Nephron progenitor cell (in vitro differentiated cells): ENCODE data around the gene FCRL1.

ENCODE experiments used
- DNase-seq: peaks from one replicate; pipeline ENCODE4 v3.0.0; 2021
- H3K27ac Mint-ChIP-seq: 2 replicates; pipeline ENCODE4 v1.8.0; 2021; ENCODE audit warnings: mild to moderate bottlenecking, moderate library complexity, mixed read lengths
- H3K27me3 Mint-ChIP-seq: 2 replicates; pipeline ENCODE4 v1.8.0; 2021; ENCODE audit warnings: mild to moderate bottlenecking, low read depth, mixed read lengths; ENCODE audit not compliant: poor library complexity
- H3K36me3 Mint-ChIP-seq: 2 replicates; pipeline ENCODE4 v1.8.0; 2021; ENCODE audit warnings: low read depth, mixed read lengths
- H3K4me1 Mint-ChIP-seq: 2 replicates; pipeline ENCODE4 v1.8.0; 2021; ENCODE audit warnings: mixed read lengths
- H3K4me3 Mint-ChIP-seq: 2 replicates; pipeline ENCODE4 v1.8.0; 2021; ENCODE audit warnings: mild to moderate bottlenecking, moderate library complexity, mixed read lengths
- H3K9me3 Mint-ChIP-seq: 2 replicates; pipeline ENCODE4 v1.8.0; 2021; ENCODE audit warnings: mild to moderate bottlenecking, moderate library complexity, mixed read lengths
- CTCF ChIP-seq: fragments of 200-600 bp; sonication (generic); IDR thresholded peaks from 2 replicates; pipeline ENCODE4 v1.5.0; 2021; ENCODE audit warnings: antibody characterized with exemption

The FCRL1 gene

GRCh38 chr1:157833145-157833544 lies 13.2 kb upstream of the FCRL1 start:
- H3K4me1 Mint-ChIP-seq: no peaks in the 10 kb centered on the region
- no peak overlapping the region for H3K4me3 Mint-ChIP-seq
- TF ChIP-seq CTCF: no peak
- H3K27ac Mint-ChIP-seq: no peak overlapping the region
- peaks cover 9% of the 10 kb centered on the region for H3K27me3 Mint-ChIP-seq
- H3K9me3 Mint-ChIP-seq: no peaks in the 10 kb centered on the region
- H3K36me3 Mint-ChIP-seq: no peaks in the 10 kb centered on the region
- no peak for DNase-seq

- DNase-seq: no peak
- no peak overlapping the region for H3K27ac Mint-ChIP-seq
- H3K27me3 Mint-ChIP-seq: peaks cover 6% of the 10 kb centered on the region
- no peak for TF ChIP-seq CTCF
- no peak overlapping the region for H3K4me3 Mint-ChIP-seq
- H3K9me3 Mint-ChIP-seq: no peaks in the 10 kb centered on the region
- H3K36me3 Mint-ChIP-seq: no peaks in the 10 kb centered on the region
- no peaks in the 10 kb centered on the region for H3K4me1 Mint-ChIP-seq
Observed at GRCh38 chr1:157831968-157832626, 12.2 kb upstream of the FCRL1 start.

GRCh38 chr1:157830887-157831286 lies 11.0 kb upstream of the FCRL1 start:
- H3K9me3 Mint-ChIP-seq: no peaks in the 10 kb centered on the region
- H3K4me1 Mint-ChIP-seq: no peaks in the 10 kb centered on the region
- H3K27me3 Mint-ChIP-seq: peaks cover 13% of the 10 kb centered on the region
- DNase-seq: no peak
- H3K4me3 Mint-ChIP-seq: no peak overlapping the region
- no peak for TF ChIP-seq CTCF
- H3K27ac Mint-ChIP-seq: no peak overlapping the region
- H3K36me3 Mint-ChIP-seq: no peaks in the 10 kb centered on the region

GRCh38 chr1:157829711-157830110 lies 9.8 kb upstream of the FCRL1 start:
- H3K9me3 Mint-ChIP-seq: no peaks in the 10 kb centered on the region
- no peak for DNase-seq
- H3K27ac Mint-ChIP-seq: no peak overlapping the region
- no peaks in the 10 kb centered on the region for H3K4me1 Mint-ChIP-seq
- no peak for TF ChIP-seq CTCF
- peaks cover 14% of the 10 kb centered on the region for H3K27me3 Mint-ChIP-seq
- no peaks in the 10 kb centered on the region for H3K36me3 Mint-ChIP-seq
- no peak overlapping the region for H3K4me3 Mint-ChIP-seq

GRCh38 chr1:157829210-157829609 lies 9.3 kb upstream of the FCRL1 start:
- no peak overlapping the region for H3K27ac Mint-ChIP-seq
- no peak for TF ChIP-seq CTCF
- DNase-seq: no peak
- no peak overlapping the region for H3K4me3 Mint-ChIP-seq
- H3K27me3 Mint-ChIP-seq: peaks cover 14% of the 10 kb centered on the region
- no peaks in the 10 kb centered on the region for H3K9me3 Mint-ChIP-seq
- H3K4me1 Mint-ChIP-seq: no peaks in the 10 kb centered on the region
- no peaks in the 10 kb centered on the region for H3K36me3 Mint-ChIP-seq

- Mint-ChIP-seq H3K4me1 (no peaks in the 10 kb centered on the region), H3K27ac (no peak overlapping the region), H3K27me3 (peaks cover 8% of the 10 kb centered on the region), H3K9me3 (peaks cover 3% of the 10 kb centered on the region), H3K36me3 (no peaks in the 10 kb centered on the region), H3K4me3 (no peak overlapping the region)
- no peak for TF ChIP-seq CTCF
- DNase-seq: no peak
Observed at GRCh38 chr1:157820299-157820698, 379 bp upstream of the FCRL1 start.
